ELF-1 (cell line): ENCODE results near the gene CBX7.

Source experiments
- DNase-seq: peaks from one replicate; pipeline ENCODE4 v3.0.0-alpha.2; 2016; ENCODE audit warnings: low read depth, low spot score

CBX7 gene

DNA sequence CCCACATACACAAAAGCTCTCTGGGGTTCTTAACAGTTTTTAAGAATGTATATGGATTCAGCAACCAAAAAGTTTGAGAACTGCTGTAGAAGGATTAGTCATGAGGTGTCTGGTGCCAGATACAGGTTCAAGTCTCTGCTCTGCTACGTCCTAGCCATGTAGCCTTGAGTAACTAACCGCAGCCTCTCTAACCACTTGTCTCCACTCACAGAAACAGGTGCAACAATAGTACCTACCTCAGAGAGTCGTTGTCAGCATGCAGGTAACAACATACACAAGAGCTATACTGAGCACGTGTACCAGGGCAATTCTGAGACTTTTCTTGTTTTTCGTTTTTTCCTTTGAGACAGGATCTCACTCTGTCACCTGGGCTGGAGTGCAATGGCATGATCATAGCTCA lies 26.9 kb downstream of the CBX7 start:
- no peak for DNase-seq

DNA sequence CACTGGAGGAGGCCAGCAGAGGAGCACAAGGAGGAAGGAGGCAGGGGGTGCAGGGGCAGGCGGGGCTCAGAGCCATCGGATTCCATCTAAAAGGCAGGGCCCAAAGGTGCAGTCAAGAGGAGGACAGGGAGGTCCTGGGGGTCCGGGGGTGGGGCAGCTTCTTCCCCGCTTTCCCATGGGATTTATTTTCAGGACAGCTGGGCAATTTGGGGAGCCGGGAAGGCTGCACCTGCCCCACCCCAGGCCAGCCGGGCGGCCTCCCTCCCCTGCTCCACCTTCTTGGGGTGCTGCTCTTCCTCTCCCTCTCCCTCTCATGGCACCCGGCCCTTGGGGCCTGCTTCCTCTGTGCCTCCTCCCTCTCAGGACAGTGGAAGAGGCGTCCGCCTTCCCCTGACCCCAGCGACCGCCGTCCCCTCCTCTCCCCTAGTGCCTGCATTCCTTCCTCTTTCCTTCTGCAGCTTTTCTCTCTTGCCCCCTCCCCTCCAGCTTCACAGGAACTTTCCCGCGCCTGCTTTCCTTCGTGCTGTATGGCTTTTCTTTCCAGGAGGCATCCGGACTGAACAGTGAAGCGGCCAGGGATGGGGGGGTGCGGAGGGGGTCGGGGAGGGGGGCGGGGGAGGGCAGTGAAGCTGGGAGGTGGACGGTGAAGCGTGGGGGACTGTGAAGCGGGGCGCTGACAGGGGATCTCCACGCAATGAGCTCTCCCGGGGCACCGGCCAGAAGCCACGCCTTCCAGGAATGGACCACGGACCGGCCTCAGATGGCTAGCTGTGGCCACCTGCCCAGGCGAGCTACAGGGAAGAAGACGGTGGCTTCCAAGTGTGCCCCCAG lies 28.5 kb downstream of the CBX7 start:
- DNase-seq = no peak

DNA sequence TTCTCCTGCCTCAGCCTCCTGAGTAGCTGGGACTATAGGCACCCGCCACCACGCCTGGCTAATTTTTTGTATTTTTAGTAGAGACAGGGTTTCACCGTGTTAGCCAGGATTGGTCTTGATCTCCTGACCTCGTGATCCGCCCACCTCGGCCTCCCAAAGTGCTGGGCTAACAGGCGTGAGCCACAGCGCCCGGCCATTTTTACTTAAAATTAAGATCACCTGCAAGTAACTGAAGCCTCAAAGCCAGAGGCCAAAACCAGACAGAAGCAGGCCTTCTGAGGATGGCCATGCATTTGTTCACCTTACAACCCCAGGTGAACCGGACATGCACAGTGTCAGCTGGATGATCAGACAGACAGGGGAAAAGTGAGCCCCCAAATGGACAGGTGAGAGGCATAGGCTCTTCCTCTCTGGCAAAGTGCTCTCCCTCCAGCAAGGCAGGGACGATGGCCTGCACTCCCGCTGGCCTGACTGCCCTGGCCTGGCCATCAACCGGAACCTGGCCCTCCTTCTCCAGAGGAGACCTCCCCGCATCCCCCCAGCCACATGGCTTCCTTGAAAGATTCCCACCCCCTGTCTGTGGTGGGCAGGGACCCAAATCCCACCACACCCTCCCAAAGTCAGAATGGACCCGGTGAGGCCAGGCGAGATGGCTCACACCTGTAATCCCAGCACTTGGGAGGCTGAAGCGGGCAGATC lies 29.6 kb downstream of the CBX7 start:
- no peak for DNase-seq

DNA sequence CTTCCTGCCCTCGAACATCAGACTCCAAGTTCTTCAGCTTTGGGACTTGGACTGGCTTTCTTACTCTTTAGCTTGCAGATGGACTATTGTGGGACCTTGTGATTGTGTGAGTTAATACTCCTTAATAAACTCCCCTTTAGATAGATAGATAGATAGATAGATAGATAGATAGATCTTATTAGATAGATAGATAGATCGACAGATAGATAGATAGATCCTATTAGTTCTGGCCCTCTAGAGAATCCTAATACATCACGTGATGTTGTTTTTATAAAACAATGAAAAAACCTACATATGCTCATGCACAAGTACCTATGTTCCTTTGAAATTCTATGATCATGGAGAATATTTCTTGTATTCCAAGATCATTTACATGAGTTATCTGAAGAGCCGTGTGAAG lies 31.5 kb downstream of the CBX7 start:
- no peak for DNase-seq

DNA sequence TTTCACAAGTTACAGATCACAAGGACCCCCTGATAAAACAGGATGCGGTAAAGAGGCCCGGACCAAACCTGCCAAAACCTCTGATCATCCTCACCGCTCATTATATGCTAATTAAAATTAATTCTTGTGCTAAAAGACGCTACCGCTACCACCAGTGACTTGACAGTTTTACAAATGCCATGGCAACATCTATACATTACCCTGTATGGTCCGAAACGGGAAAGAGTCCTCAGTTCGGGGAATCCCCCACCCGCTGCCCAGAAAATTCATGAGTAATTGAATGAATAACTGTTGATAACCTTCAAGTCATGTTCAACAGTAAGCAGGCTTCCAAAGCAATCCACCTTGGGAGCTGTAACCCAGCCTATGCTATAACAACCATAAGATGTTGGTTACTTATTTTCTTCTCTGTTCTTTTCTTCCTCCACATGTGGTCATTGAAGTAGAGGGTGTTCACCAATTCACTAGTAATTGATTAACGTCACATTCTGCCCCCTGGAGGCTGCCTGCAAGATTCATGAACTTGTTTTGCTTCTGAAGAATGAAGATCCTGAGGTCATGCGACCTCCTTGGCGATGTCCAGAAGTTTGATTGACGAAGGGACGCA lies 34.8 kb downstream of the CBX7 start:
- no peak for DNase-seq

DNA sequence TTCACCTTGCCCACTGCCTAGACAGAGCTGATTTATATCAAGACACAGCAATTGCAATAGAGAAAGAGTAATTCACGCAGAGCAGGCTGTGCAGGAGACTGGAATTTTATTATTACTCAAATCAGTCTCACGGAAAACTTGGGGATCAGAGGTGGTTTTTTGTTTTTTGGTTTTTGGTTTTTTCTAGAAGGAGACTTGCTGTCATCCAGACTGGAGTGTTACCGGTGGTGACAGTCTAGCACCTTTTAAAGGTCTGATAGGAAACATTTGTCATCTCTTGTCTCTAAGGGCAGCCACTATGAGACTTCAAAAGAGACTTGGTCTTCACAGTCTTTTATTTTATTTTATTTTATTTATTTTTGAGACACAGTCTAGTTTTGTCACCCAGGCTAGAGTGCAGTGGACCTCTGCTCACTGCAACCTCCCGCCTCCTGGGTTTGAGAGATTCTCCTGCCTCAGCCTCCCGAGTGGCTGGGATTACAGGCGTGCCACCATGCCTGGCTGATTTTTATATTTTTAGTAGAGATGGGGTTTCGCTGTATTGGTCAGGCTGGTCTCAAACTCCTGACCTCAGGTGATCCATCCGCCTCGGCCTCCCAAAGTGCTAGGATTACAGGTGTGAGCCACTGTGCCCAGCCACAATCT lies 36.4 kb downstream of the CBX7 start:
- DNase-seq = no peak

DNA sequence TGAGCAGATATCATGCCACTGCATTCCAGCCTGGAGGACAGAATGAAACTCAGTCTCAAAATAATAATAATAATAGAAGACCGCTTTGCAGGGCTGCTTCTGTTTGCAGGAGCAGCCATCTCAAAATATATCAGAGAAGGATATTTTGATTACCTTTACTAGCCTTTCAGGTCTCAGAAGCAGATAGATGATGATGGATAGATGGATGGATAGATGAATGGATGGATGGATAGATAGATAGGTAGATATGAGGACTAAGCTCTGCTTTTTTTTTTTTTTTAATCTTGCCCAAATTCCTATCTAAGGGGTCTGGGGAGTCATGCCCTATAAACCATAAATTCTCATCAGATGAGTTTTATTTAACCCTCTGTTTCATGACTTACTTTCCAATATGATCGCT lies 36.9 kb downstream of the CBX7 start:
- no peak for DNase-seq

DNA sequence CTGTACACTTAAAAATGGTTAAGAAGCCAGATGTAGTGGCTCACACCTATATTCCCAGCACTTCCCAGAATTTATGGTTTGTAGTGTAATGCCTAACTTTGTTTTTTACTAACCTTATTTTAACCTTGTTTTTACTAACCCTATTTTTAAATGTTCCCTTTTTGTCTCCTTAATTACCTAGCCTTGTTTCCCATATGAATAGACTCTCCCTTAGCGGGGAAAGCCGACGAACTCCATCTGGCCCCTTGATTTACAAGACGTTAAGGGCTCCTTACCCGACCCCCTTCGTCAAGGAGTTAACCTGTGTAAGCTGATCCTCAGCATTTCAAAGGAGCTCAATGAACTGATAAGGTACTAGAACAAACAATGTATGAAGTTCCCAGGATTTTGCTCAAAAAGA lies 38.4 kb downstream of the CBX7 start:
- peak; percentile 51 for DNase-seq

DNA sequence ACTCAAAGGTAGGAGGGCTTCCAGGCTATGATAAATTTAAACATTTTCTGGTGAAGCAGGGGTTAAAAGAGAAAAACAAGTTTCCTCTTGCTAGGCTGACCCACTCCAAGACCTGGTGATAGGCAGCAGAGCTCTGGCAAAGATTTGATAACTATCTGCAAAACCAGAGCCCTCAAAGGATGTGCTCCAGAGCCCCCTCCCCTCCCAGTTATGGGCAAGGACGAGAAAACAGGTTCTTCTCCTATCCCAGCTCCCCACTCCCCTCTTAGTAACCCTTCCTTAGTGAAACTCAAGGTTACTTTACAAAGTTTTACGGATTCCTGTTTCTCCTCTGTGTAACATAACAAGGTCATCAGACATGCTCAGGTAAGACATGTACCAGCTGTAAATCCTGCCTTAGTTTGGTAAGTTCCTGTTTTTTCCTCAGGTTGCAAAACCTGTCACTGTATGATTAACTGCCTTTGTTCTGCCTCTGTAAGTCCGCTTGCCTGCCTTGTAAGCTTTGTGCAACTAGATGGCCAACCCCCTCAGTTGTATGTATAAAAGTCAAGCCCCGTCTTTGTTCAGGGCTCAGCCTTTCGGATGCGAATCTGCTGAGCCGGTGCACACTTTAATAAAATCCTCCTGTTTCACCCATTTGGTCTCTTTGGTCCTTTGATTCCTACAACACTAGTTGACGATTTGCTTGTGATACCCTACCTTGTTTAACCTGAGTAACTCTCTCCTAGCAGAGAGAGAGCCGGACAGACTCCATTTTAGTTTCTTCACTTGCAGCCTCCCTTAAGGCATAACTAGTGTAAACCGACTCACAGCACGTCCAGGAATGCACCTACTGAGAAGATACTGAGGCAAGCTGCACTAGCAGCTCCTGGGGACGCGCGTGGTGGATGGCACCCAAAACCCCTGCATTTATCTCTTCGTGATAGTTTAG lies 41.6 kb downstream of the CBX7 start:
- DNase-seq = peak; percentile 74

DNA sequence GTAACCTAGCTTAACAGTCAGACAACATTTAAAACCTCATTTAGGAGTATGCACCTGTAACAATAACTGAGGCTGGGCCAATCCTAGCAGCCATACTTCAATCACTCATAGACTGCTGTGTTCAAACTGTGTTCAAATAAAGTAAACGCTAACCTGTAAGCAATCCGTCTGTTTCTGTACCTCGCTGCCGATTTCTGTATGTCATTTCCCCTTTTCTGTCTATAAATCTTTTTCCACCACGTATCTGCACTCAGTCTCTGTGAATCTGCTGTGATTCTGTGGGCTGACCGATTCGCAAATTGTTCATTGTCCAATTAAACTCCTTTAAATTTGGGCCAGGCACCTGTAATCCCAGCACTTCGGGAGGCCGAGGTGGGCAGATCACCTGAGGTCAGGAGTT lies 43.1 kb downstream of the CBX7 start:
- DNase-seq = no peak

DNA sequence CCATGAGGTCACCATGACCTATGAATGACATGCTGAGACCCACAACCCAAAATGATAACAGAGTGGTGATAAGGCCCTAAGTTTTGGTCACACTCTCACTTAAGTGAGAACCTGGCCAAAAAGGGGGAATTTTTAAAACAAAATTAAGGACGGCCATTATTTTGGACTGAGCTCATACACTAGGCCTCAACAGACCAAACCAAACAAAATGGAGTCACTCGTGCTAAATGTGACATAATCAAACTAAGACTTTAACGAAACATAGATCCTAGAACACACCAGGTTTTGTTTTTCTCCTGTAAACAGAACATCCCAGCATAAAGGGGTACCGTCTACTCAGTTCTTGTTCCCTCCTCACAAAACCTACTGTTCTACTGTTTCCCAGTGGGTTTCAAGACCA lies 44.0 kb downstream of the CBX7 start:
- no peak for DNase-seq

DNA sequence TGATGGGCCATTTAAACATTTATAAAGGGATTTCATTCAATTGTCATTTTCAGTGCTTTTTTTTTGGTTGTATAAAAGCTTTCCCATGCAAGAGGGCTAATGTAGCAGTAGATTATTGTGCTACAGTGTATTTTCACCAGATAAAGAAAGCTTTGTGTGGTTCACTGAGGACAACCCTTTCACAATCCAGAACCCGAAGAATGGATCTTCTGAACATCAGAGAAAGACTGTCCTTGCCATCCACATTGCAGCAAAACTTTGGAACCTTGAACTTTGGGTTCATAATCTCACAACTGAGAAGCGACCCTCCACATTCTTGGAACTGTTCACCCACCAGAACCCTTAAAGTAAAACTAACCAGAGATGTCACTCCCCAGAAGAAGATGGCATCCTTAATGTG lies 46.2 kb downstream of the CBX7 start:
- DNase-seq = no peak

DNA sequence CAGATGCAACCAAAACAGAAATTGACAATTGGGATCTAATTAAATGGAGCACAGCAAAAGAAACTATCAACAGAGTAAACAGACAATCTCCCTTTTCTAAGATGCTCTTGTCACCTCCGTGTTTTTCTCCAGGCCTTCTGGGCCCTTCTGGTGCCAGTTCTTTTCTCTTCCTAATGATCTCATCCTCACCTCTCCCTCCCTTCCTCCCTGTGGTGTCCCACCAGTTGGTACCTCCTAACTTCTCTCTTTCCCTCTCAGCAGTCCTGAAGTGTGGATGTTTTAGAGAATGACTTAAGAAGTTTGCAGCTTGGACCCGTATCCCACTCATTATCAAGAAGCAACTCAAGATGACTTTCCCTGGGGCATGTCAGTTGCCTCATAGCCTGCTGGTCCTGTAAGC lies 49.0 kb downstream of the CBX7 start:
- DNase-seq = no peak

DNA sequence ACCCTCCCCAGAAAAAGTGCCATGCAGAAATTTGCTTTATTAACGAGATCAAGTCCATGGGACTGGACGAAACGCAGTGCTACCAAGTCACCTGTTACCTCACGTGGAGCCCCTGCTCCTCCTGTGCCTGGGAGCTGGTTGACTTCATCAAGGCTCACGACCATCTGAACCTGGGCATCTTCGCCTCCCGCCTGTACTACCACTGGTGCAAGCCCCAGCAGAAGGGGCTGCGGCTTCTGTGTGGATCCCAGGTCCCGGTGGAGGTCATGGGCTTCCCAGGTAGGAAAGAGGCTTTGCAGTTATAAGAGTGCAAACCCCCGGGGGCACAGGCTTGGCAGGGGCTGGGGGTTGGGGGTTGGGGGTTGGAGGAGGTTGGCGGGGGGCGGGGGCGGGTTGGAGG lies 51.3 kb downstream of the CBX7 start:
- no peak for DNase-seq

DNA sequence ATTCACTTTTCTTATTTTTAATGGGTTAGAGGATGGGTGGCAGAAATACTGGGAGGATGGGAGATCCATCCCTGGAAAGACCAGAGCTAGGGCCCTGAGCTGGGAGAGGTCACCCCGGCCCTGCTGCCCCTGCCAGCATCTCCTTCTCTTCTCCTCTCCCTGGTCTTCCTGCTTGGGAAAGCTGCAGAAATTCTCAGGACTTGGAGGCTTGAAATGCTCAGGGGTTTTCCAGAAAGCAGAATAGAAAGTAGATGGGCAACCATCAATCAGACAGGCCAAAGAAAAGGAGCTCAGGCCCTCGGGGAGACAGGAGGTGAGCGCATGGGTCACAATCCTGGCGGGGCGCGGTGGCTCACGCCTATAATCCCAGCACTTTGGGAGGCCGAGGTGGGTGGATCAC lies 53.9 kb downstream of the CBX7 start:
- DNase-seq = no peak

DNA sequence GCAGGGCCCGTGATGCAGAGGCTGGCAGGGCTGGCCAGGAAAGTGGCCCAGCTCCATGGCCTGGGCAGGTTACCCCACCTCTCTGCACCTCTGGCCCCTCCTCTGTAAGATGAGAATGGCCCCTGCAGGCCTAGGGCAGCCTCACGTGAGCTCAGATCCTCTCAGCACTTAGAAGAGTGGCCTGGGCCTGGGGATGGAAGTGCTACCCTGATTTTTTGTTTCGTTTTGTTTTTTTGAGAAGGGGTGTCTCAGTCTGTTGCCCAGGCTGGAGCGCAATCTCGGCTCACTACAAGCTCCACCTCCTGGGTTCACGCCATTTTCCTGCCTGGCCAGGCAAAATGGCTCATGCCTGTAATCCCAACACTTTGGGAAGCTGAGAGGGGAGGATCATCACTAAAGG lies 54.5 kb downstream of the CBX7 start:
- peak; percentile 62 for DNase-seq

DNA sequence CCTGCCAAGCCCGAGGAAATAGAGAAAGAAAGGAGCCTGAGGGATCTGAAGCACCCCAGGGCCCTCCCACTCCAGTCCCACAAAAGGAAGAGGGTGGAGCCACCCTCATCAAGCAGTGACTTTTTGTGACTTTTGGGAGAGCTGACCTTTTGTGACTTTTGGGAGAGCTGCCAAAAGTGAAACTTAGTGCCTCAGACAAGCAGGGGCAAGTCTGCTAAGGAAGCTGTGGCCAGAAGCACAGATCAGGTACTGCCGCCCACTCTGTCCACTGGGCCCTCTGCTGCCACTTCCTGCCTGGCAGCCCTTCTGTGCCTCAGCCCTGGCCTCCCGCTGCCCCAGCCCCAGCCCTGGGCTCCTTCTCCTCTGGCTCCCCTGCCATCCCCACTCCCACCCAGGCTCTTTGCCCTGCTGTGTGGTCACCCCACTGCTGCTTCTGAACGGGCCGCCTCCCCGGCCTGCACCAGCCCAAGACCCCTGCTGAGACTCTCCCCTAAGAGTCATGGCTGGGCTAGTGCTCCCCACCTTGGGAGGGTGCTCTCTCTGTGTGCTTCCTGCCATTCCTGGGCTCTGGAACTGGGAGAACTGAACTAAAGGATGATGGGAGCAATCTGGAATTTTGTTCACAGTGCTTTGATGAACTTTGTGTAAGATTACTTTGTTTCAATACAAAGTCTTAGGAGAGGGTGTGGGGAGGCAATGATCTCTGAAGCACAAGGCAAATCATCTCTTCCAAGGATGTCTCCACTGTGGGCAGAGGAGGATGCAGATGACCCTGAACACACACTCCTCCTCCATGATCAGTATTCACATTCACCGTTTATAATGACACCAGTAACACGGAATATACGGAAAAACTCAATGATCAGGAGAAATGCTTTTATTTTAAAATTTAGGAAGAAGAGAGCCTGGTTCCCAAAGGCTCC lies 55.1 kb downstream of the CBX7 start, which contains the start of gene APOBEC3H:
TSS of gene APOBEC3H (plus strand) at position 147 of the 923 bp plus-strand sequence. CDS start 3,035 bp downstream, outside the sequence.
- DNase-seq = no peak

DNA sequence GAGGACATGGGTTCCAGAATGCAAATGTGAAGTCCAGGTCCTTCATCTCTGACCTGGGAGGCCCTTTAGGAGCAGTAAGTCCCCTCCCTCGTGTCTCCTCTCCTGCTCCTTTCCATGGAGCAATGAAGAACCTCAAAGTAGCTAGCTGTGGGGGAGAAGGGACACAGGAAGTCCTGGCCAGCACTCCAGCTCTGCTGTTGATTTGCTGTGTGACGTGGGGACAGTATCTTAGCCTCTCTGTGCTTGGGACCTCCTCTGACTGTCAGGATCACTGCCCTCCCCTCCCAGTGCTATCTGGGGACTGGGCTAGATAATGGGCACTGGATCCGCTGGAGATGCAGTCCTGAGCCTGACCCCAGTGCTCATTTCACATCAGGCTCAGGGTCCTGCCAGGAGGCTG lies 56.5 kb downstream of the CBX7 start:
- DNase-seq = no peak

DNA sequence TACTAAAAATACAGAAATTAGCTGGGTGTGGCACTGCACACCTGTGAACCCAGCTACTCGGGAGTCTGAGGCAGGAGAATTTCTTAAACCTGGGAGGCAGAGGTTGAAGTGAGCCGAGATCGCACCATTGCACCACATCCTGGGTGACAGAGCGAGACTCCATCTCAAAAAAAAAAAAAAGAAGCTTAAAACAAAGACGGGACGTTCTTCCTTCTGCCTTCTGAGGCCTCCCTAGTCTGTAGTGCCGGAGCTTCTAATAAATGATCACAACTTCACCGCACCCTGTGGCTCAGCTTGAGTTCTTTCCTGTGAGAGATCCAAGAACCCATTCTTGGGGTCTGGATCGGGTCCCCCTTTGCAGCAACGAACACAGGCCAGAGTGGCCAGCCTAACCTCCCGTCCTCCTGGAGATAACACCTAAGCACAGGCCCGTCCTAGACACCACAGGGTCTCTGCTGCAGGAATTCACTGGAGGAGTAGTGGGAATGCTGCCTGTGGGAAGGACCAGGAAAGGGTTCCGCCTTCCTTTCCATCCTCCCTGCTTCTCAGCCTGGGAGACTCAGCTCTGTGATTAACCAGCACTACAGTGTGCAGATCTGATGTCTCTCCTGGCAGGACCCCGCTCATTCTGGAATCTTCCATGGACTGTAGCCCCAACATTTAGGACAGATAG lies 57.6 kb downstream of the CBX7 start:
- DNase-seq = no peak
